HG03095 (cell line): ENCODE measurements around the gene DYRK1A.

Experiments
- ATAC-seq: cut with Tn5 transposase; IDR thresholded peaks from one replicate; pipeline ENCODE4 v1.9.1; 2021; ENCODE audit warnings: moderate library complexity; ENCODE audit not compliant: unreplicated experiment

Gene DYRK1A

DNA sequence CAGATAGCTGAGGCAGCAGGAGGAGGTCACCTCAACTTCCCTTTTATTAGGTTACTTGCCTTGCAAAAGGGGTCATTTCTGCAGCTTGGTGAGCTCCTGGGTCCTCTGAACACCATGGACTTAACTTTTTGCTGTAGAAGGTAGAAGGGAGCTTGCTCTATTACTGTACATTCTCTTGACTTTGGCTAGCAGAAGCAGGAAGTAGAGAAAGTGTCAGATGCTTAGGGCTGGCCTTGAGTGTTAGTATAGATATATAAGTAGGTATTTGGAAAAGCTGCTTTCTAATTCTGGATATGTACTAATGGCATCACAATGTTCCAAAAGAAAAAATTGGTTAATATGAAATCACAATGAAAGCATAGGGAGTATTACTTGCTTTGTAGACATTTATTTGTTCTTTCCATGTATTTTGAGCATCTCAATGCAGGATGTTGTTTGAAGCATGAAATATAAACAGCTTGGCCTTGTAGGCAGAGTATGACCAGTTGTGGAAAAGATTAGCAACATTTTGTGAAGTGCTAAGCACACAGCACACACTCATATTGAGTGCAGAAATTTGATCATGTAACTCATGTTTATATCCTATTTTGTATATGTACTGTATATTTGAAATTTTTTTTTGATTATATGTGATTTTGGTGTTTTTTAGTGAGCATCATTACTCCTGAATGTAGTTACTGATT is 108.8 kb downstream of the DYRK1A start:
- ATAC-seq: no peak

DNA sequence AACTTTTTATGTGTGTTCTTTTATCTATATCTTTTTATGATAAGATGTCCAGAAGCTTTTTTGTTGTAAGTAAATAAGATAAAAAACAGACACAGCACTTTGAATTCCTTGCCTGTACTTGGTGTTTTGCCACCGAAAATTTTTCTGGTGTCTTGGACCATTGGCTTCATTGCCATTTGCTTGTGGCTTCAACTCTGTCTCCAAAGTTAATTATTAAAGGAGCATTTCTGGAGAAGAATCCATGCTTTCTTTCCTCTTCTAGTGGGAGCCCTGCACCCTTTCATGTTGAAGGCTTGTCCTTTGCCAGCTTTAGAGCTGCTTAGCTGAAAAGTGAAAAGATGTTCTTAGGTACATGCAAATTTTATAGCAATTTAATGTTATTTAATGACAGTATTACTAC is 112.2 kb downstream of the DYRK1A start:
- no peak for ATAC-seq

DNA sequence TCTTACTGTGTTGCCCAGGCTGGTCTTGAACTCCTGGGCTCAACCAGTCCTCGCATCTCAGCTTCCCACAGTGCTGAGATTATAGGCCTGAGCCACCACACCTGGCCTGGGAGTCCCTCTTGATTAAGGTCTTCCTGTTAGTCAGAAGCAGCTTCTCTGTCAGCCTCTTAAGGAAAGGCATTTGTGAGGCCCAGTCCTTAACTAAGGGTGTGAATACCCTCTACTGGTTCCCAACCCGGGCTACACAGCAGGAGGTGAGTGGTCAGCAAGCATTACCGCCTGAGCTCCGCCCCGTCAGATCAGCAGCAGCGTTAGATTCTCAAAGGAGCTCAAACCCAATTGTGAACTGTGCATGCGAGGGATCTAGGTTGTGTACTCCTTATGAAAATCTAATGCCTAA is 117.2 kb downstream of the DYRK1A start:
- no peak for ATAC-seq

DNA sequence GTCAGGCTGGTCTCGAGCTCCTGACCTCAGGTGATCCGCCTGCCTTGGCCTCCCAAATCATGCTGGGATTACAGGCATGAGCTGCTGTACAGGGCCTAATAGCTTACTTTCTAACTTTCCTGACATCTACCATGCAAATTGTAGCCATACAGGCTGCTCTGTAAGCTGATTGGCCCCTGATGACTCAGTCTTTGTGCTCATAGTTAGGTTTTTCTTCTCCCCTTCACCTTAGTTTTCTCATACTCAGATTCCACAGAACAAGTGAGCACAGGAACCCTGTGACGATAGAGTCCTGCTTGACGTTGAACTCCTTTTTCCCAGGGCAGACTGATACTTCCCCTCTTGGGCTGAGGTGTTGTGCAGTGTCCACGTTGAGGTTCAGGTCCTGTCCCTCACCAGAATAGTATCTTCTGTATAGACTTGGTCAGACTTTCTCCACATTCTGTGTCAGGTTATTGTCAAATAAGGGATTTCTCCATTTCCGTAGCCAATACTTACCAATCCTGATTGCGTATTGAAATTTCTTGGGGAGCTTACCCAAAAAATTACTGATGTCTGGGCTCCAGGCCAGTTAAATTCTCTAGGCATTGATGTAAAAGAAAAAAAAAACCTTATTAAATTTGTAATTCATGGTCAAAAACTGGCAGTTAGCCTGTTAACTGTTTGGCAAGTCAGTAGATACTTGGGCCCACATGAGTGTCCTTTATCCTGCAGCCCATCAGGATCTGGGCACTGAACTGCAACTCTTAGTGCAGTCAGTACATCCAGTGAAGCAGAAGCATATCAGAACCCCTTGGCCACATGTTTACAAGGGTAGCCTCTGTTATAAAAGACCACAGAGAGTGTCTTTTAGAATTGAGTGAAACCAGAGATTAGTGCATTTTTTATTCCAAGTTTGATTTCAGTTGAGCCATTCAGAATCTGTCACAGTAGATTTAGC is 118.2 kb downstream of the DYRK1A start:
- ATAC-seq: no peak

DNA sequence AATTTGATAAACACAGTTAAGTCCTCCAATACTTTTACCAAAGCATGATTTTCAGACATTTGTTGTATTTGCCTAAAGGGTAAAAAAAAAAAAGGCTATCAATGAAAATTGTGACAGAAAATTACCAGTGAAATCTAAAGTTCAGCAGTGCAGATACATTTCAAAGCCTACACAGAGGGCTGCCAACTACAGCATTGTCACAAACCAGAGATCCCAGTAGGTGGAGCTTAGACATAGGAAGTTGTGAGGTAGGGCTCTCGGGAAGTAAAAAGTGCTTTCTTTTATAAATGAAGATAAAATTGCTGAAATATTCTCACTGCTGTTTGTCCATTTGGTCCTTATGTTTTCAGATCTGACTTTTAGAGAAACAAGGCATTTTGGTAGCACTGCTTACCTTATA is 123.0 kb downstream of the DYRK1A start:
- no peak for ATAC-seq

DNA sequence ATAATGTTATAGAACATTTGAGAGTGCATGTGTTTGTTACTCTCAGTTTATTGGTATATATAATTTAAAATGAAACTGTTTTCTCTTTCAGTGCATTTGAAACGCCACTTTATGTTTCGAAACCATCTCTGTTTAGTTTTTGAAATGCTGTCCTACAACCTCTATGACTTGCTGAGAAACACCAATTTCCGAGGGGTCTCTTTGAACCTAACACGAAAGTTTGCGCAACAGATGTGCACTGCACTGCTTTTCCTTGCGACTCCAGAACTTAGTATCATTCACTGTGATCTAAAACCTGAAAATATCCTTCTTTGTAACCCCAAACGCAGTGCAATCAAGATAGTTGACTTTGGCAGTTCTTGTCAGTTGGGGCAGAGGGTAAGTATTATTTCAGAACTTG is 123.5 kb downstream of the DYRK1A start:
- ATAC-seq: no peak

DNA sequence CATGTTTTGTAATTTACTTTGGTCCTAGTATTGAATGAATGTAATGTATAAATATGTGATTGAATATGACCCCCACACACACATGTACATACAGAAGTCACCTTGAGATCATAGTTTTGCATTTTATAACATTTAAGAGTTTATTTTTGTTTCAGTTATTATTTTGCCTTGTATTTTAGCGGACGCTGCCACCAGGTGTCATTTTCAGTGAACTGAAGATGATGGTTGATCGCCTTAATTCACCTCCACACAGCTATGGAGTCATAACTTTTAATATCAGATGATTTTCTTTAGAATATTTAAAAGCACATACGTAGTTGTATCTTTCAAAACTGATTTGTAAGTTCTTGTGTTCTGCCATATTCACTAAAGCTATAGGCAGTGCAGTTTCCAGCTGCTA is 130.4 kb downstream of the DYRK1A start:
- no peak for ATAC-seq

DNA sequence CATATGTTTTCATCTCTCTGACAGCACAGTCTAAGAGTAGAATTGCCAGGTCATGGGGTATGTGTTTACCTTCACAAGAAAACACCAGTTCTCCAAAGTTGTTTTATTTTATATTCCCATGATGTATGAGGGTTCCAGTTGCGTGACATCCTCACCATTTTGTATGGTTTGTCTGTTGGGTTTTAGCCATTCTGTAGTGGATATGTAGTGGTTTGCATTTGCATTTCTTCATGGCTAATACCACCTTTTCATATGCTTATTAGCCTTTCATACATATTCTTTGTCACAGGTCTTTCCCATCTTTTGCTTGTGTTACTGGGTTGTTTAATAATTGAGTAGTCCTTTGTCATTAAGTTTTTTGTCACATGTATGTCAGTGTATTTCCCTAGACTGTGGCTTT is 132.1 kb downstream of the DYRK1A start:
- ATAC-seq: no peak

DNA sequence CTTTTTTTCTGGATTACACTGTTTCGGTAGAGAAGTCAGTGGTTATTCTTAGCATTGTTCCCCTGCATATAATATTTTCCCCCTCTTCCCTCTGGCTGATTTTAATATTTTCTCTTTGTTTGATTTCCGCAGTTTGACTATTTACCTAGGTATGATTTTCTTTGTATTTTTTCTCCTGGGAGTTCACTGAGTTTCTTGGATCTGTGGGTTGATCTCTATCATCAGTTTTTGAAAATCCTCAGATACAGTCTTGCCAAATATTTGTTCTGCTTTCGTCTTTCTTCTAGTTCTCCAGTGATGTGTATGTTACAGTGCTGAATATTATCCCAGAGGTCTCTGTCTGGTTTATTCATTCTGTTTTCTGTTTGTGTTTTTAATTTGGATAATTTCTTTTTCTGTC is 136.4 kb downstream of the DYRK1A start:
- ATAC-seq: no peak

DNA sequence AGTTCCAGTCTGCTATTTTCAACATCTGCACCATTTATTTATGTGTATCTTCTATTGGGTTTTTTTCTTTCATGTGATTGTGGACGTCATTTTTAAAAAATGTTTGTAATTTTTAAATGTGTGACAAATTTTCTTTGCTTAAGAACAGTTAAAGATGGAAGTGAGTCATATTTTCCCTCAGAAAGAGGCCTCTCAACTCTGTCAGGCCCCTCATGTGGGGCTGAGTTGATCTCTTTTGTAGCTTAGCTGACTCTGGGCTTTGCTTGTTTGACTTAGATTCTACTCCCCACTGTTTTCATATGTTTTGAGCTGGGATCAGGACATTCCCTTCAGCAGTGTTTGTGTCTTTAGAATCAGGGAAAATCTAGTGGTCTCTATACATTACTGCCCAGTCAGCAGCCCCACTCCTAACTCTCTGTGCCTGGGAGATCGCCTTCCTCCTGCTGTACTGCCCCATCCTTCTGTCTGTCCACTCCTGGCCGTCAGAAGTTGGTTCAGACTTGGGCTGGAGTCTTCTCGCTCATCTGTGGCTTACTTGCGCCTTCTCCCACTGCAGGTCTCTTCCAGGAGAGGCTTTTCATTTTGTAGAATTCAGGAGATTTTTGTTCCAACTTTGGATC is 137.4 kb downstream of the DYRK1A start:
- ATAC-seq: no peak

DNA sequence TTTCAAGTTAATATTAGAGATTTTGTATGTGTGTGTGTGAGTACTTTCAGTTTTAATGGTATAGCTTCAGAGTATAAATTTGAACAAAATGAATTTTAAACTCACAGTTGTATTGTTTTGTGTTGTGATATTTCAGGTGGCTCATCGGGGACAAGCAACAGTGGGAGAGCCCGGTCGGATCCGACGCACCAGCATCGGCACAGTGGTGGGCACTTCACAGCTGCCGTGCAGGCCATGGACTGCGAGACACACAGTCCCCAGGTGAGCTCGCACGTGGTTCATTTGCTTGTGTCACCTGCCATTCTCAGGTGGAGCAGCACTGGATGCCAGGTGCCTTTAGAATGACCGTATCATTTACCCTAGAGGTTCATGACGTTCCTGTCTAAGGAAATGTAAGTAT is 139.4 kb downstream of the DYRK1A start:
- no peak for ATAC-seq

DNA sequence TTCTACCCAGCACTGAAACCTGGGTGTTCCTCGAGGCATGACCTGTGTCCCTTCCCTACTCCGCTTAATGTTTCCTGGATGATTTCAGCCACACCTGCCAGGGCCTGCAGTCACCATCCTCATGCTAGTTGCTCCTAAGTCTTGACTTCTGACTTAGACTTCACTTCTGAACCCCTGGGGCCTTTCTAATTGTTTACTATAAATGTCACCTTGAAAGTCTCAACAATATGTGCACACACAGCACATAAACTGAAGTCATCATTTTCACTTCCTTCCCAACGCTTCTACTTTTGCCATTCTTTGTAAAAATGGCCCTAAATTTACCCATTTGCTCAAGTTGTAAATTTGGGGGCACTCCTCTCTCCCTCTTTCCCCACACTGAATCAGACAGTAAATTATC is 141.1 kb downstream of the DYRK1A start:
- ATAC-seq: peak; percentile 61

DNA sequence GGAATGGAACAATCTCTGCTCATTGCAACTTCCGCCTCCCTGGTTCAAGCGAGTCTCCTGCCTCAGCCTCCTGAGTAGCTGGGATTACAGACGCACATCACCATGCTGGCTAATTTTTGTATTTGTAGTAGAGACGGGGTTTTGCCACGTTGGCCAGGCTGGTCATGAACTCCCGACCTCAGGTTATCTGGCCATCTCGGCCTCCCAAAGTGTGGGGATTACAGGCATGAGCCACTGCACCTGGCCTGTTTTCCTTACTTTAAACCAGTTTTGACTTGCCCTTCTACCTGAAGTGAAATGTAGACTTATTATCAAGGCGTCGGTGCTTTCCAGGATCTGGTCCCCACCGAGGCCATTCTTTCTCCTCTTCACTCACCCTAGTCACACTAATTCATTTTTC is 141.8 kb downstream of the DYRK1A start:
- no peak for ATAC-seq

DNA sequence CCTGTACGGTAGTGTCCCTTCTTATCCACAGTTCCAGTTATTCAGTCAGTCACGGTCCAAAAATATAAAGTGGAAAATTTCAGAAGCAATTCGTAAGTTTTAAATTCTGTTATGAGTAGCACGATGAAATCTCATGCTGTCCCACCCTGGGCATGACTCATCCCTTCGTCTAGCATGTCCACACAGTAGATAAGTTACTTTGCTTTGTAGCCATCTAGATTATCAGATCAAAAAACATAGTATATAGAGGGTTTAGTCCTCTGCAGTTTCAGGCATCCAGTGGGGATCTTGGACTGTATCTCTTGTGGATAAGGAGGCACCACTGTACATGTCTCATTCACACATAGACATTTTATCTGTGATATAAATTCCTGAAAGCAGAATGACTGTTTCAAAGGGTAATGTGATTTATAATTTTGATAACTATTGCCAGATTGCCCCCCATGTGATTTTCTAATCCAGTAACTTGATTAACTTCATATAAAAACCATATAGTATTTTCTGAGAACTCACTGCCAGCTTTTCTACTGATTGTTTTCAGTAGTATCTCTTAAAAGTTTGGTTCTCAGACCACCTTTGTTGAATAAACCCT is 143.3 kb downstream of the DYRK1A start:
- no peak for ATAC-seq

DNA sequence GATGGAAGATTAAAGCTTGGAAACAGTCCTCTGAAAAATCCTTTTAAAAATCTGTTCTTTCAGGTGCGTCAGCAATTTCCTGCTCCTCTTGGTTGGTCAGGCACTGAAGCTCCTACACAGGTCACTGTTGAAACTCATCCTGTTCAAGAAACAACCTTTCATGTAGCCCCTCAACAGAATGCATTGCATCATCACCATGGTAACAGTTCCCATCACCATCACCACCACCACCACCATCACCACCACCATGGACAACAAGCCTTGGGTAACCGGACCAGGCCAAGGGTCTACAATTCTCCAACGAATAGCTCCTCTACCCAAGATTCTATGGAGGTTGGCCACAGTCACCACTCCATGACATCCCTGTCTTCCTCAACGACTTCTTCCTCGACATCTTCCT is 145.3 kb downstream of the DYRK1A start:
- no peak for ATAC-seq

DNA sequence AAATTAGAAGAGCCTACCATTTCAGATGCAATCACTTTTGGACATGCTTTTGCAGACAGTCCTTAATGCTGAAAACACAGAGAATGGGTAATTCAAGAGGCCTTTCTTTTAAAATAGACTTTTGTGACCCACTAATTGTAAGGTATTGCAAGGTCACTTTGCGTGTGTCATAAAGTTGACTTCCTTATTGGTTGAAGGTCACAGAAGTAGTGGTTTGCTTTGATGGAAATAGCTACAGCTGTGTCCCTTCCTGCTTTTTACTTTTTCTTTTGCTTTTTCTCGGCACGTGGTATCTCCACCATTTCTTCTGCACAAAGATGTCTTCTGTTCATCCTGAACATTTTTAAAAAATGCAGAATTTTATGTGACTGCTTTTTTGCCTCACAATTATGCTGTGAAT is 146.8 kb downstream of the DYRK1A start:
- ATAC-seq: no peak

DNA sequence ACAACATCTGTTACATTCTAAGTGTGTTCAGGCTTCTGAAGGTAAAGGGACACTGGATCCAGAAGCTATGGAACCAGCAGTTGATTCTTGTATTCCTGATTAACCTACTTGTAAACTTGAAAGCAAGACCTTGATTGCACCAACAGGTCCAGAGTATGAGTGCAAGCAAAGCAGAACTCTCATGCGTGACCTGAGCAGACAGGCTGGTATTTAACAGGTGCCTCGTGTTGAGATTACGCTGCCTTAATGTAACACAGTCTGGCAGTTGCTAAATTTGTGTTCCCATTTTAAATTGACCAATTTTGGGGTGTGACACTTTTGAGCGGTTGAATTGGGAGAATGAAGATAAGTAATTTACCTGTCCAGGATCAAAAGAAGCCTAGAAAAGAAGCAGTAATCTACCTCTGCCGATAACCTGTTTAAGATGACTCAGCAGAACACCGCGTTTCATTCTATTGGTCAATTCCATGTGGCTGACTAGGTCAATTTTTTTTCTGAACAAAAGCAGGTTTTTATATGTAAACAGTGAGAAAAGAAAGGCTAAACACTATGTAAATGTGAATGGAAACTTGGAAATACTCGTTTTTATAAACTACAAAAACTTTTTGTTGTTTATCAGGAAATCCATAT is 147.6 kb downstream of the DYRK1A start:
- ATAC-seq: no peak

DNA sequence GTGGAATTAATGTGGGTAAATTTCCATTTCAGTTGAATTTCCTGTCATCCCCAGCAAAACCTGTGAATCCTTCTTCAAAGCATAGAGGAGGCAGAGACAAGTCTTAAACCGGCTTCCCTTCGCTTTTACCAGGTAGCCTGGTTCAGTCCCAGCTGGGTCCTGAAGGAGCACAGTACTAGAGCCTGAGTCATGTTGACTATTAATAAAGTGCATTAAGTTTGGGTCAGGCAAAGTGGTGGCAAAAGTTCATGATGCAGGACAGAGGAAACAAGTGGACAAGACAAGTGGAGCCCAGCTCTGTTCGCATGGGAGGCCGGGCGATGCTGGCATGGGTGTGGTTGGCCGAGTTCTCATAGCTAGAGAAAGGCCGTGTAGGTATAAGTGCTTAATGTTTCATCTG is 150.4 kb downstream of the DYRK1A start:
- ATAC-seq: no peak

DNA sequence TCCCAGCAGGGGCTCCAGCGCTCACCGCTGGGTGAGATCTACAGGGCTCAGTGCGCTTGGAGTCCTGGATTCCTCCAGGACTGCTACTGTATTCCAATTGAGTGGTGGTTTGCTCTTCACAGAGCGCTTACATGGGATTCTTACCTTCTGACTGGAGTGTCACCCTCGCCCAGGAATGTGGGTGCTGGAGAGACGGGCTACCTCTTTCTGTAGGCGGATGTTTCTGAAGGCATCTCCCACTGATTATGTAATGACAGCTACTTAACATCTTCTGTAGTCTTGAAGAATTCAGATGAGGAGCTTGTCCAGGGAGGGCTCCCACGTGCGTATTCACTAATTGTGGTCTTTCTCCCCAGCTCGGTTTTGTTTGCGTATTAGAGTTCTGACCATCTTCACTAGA is 154.2 kb downstream of the DYRK1A start:
- ATAC-seq: no peak

DNA sequence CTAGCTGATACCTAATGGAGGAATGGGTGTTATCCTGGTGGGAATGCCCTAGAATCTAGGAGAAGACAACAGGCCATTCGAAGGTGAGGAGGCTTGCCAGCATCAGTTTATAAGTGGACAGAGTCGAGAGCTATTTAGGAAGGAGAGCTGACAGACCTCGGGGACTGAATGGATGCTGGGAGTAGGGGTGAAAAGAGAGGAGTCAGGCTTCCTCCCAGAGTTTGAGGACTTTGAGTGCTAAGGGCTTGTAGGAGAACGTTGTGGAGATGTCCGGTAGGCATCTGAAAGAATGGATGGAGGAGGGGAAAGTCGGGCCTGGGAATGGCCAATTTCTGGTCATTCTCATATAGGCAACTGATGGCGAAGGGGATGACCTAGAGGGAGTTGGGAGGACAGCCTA is 155.1 kb downstream of the DYRK1A start:
- no peak for ATAC-seq

DNA sequence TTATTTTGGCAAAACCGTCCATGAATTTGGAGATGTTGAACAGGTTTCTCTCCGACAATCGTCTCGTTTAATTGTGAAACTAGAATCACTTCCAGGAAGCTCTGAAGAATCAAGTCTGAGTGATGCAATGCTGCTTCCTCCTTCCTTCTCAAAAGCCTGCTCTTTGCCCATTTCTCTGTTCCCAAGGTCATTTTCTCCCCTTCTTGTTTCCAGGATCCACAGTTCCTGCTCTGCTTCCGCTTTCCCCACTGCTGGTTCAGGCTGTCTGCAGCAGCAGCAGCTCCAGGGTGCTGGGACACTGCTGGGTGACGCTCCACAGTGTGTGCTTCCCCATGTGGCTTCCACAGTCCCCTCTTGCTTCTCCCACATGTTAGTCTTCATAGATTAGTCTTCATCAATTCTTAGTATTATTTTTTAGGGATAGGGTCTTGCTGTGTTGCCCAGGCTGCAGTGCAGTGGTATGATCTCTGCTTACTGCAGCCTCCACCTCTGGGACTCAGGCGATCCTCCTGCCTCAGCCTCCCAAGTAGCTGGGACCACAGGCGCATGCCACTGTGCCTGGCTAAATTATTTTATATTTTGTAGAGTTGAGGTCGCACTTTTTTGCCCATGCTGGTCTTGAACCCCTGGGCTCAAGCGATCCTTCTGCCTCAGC is 156.2 kb downstream of the DYRK1A start:
- ATAC-seq: no peak
